Activated T-cell treated with anti-CD3 and anti-CD28 coated beads, Interleukin-2, amount 50 U/mL, for 1 hour (primary cell): Measurements from ENCODE around the gene KLF17.

Experiments
- DNase-seq: peaks from one replicate; pipeline ENCODE4 v3.0.0-alpha.2; 2020

Gene KLF17

GRCh38 chr1:44118682-44119081 lies at the start of gene KLF17:
Gene KLF17 (plus strand): TSS chr1:44118821. CDS start chr1:44118908, 87 bp downstream.
- no peak for DNase-seq

GRCh38 chr1:44071461-44071860 lies 47.2 kb upstream of the KLF17 start:
- DNase-seq, result no peak

GRCh38 chr1:44072204-44072603 lies 46.4 kb upstream of the KLF17 start:
- no peak for DNase-seq

- DNase-seq, result no peak
These were observed 45.8 kb upstream of the KLF17 start for GRCh38 chr1:44072821-44073220.

- no peak for DNase-seq
These were observed 45.1 kb upstream of the KLF17 start for GRCh38 chr1:44073528-44073927.

- no peak for DNase-seq
These were observed 44.2 kb upstream of the KLF17 start for GRCh38 chr1:44074415-44074814.

GRCh38 chr1:44076066-44076465 lies 42.6 kb upstream of the KLF17 start:
- DNase-seq, result no peak

GRCh38 chr1:44077421-44077820 lies 41.2 kb upstream of the KLF17 start:
- no peak for DNase-seq

- no peak for DNase-seq
These were observed 40.5 kb upstream of the KLF17 start for GRCh38 chr1:44078104-44078503.

GRCh38 chr1:44079566-44079965 lies 39.1 kb upstream of the KLF17 start:
- no peak for DNase-seq

GRCh38 chr1:44084998-44085675 lies 33.5 kb upstream of the KLF17 start:
- DNase-seq, result no peak

- no peak for DNase-seq
These were observed 31.7 kb upstream of the KLF17 start for GRCh38 chr1:44086692-44087474.

- DNase-seq, result no peak
These were observed 29.1 kb upstream of the KLF17 start for GRCh38 chr1:44089371-44090048.

GRCh38 chr1:44090429-44091252 lies 28.0 kb upstream of the KLF17 start:
- no peak for DNase-seq

GRCh38 chr1:44094047-44094446 lies 24.6 kb upstream of the KLF17 start:
- no peak for DNase-seq

GRCh38 chr1:44100183-44100868 lies 18.3 kb upstream of the KLF17 start:
- no peak for DNase-seq

- DNase-seq, result no peak
These were observed 17.3 kb upstream of the KLF17 start for GRCh38 chr1:44101328-44101727.

- DNase-seq, result no peak
These were observed 15.1 kb upstream of the KLF17 start for GRCh38 chr1:44103270-44104131.

- DNase-seq, result no peak
These were observed 12.8 kb upstream of the KLF17 start for GRCh38 chr1:44105810-44106209.

GRCh38 chr1:44108241-44108640 lies 10.4 kb upstream of the KLF17 start:
- DNase-seq, result no peak

GRCh38 chr1:44108971-44109370 lies 9.7 kb upstream of the KLF17 start:
- DNase-seq, result no peak
